ENCODE data around the gene GBX2.

GBX2 gene

DNA sequence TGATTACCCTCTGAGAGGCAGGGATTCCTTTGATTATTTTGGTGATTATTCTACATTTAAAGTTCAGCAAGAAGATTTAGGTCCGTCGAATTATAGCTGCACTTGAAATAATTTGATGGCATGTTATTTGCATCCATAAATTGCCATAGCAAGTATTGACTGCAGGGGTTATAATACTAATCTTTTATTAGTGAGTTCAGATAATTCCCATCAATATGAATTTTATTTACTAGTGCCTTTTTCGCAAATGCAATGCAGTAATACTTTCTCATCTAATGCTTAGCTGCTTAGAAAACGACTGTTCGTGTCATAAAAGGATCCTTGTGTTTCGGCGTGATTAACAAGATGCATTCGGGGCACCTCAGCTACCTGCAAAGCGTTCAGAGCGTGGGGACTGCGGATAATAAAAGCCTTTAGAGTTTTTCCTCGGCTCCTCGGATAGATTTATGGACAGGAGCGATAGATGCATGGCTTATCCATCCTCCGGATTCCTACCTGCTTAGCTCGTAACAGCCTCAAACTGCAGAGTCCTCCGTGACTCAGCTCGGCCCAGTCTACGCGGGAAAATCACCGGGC lies 2.5 kb upstream of the GBX2 start:
- H3K4me3 ChIP-seq (ENCODE audit: low read depth, low read length), result no peak overlapping the region
- DNase-seq (ENCODE audit: low read depth), result no peak

DNA sequence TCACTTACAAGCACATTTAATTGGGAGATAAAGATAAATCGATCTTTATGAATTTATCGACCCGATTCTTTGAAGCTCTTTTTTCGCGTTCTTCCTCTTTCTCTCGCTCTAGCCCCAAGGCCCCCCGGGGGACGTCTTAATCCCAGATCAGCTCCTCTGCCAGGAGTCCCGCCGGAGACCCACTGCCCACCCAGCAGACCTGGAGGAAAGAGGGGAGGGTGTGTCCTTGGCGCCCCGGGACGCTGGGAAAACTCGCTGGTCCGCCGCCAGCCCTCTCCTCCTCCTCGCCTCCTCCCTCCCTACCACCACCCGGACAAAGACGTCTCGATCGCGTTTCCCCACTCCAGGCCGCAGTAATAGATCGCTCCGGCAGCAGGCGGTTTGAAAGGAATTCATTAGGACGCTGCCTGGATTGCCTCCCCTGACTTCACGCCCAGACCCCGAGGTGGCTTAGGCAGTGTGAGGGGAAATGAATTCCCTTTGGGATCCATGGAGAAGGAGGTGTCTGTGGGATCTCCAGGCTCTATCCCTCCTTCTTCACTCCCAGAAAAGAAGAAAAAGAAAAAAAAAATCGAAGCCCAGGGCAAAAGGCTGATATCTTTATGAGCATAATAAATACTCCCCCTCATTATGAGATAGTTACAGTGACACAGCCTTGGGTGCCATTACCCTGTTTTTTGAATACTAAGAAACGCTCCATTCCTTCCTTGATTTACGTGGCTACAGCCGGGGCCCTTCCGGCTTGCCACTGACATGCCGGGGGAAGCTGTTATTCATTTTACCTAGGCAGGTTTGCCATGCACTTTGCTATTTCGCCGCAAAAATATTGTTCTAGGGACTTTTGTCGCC lies 1.8 kb upstream of the GBX2 start:
- H3K4me3 ChIP-seq (ENCODE audit: low read depth, low read length), result no peak overlapping the region
- DNase-seq (ENCODE audit: low read depth), result no peak

DNA sequence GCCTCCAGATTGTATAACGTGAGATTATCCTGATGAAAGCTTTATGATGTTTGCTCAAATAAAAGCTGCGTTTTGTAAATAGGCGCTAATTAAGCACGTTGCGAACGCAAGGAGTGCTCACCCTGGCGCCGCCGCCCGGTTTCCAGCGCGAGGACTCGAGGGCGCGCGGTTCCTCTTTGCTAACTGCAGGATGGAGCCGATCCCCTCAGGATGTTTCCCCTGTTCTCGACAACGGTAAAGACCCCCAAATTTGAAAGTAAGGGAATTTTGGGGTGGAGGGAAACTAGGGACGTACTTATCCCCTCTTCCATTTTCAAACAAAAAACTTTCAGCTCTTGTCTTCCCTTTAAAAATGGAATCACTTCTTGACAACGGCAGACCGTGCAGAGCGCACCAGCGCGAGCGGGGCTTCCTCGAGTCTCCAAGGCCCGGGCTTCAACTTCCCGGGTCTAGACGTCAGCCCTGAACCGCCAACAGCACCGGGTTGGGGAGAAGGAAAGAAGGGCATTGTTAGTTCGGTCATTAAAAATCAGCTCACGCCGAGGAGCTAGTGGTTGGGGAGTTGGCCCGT lies 1.1 kb upstream of the GBX2 start:
- H3K4me3 ChIP-seq (ENCODE audit: low read depth, low read length), result no peak overlapping the region
- DNase-seq (ENCODE audit: low read depth), result no peak

DNA sequence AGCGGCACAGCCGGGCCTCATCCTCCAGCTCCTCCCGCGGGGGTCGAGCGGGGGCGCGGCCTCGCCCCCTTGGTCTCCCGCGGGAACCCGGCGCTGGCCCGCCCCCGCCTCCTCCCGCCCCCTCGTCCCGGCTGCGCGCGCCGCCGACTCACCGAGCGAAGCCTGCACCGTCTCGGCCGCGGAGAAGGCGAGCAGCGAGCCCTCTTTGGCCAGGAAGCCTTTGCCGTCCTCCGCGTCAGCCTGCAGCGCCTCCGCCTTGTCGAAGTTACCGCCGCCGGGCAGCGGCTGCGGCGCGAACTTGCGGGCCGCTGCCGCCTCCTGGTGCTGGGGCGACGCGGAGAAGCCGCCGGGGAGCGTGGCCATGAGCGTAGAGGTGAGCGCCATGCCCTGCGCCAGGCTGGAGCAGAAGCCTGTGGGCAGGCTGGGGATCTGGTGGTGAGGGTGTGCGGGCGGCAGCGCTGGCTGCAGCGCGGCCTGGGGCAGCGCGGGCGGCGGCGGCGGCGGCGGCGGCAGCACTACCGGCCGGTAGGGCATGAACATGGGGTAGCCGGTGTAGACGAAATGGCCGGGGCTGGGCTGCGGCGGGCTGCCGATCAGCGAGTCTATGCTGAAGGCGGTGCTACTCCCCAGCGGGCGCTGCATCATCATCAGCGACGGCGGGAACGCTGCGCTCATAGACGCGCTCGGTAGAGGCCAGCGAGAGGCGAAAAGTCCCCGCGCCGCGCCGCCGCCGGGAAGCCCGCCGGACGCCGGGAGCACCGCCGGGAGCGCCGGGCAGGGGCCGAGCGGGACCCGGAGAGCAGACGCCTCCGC lies 683 bp downstream of the GBX2 start:
- DNase-seq (ENCODE audit: low read depth), result no peak
- H3K4me3 ChIP-seq (ENCODE audit: low read depth, low read length), result peak overlapping the region; percentile 47

DNA sequence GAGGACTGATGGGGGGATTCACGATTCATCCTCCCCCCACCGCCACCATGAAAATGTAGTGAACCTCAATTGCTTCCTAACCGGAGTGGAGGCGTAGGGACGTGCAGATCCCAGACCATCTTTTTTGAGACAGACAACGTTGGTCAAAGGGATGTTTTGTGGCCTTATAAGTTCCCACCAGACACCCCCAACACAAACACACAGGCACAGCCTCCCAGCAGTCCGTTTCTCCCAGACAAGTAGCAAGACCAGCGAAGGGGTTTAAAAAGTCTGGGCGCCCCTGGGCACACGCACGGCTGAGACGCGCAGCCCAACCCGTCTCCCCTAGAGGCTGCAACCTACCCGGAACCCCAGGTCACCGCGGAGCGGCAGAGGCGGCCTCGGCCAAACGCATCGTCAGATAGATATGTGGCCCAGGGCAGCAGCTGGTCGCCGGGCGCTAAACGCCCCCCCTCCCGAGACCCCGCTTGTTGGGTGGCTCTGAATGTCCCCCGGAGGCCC lies 1.3 kb downstream of the GBX2 start:
- no peak for DNase-seq (ENCODE audit: low read depth)
- peak overlapping the region; percentile 47 for H3K4me3 ChIP-seq (ENCODE audit: low read depth, low read length)

DNA sequence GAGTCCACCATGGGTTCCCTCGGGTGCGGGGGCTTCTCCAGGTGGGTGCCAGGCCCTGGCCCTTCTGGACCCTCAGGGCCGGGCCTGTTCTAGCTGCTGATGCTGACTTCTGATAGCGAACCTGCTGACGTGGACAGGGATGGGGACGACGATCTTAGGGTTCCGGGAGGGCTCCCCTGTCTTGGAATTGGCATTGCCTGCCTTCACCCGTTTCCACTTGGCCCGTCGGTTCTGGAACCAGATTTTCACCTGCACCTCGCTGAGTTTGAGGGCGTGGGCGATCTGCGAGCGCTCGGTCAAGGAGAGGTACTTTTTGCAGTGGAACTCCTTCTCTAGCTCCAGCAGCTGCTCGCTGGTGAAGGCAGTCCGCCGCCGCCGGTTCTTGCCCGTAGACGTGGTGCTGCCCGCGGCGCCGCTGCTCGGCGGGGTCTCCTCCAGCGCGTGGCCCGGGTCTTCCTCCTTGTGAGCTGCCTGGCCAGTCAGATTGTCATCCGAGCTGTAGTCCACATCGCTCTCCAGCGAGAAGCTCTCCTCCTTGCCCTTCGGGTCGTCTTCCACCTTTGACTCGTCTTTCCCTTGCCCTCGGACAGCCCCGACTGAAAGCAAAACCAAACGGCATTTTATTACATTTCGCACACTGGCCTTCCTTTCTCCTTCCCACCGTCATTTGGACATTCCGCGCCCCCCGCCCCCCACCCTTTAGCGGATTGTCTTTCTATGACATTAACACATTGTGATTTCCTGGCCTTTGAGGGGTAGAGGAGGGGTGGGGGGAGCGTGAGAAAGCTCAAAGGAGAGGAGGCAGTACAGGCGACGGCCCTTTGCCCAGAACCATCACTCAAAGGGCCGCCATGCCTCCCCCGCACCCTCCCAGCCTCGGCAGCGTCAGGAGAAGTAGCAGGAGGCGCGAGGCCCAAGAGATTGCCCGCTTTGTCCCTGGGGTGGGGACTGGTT lies 2.1 kb downstream of the GBX2 start:
- H3K4me3 ChIP-seq (ENCODE audit: low read depth, low read length), result peak overlapping the region; percentile 9
- no peak for DNase-seq (ENCODE audit: low read depth)

DNA sequence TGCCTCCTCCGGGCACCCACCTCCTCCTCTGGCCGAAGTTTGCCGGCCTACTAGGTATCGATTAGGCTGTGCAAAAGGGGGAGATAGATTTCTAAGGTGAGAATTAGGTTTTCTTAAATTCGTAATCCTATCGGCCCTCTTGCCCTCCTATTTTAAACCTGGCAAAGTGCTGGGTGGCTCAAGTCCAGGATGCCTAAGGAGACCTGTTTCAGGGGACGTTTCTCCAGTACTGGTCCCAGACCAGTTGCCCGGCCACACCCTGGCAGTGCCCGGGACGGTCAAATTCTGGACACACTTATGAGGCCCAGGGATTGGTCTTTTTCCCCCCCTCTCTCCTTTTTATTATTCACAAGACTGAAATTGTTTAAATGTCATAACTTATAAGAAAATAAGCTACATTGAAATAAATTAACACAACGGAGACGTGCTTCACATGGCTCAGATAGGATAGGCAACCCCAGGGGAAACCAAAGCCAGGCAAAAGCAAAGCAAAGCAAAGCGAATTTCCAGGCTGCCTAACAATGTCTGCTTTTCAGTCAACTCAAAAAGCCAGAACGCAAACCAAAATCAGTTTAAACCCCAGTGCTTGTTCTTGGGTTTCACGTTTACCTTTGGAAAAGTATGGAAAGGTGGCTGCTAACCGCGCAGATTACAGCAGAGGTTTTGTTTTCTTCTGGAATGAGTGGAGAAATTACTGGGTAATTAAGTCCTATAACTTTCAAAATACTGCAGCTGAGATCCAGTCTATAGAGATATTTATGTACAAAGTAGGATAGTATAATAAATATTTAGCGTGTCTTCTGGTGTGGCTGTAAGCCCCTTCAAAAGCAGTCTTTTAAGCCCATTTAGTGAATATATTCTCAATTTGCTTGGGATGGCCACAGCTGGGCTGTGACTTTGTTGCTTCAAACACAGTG lies 3.0 kb downstream of the GBX2 start:
- DNase-seq (ENCODE audit: low read depth), result no peak
- peak overlapping the region; percentile 48 for H3K4me3 ChIP-seq (ENCODE audit: low read depth, low read length)

DNA sequence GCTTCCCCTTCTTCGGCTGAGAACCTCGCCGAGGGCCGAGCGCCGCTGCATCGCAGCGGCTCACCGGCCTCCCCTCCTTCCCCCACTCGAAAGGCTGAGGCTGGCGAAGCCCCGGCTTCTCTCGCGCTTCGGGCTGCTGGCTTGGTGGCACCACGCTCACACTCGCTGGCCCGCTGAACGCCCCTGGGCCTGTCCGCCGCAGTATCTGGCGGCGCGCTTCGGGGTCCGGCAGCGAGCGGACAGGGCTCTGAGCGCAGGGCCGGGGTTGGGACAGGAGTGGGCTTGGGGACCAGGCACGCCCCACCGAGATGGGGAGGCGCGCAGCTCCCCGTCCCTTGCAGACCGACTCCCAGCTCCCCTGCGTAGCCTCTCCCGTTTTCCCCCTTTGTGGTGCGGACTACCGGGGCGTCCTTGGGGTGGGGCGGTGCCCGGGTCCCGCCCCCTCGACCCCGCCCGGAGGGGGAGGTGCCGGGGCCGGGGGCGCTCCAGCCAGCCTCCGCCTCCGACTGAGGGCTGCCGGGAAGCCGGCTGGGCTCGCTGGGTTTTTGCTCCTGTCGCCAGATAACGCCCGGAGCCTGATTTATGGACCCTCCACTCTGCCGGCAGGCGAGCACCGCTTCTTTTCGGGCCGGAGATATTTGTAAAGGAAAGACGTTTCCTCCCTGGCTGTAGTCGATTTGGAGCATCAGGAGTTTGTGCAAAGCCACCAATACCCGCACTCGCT lies 3.8 kb downstream of the GBX2 start:
- no peak for DNase-seq (ENCODE audit: low read depth)
- peak overlapping the region; percentile 48 for H3K4me3 ChIP-seq (ENCODE audit: low read depth, low read length)

DNA sequence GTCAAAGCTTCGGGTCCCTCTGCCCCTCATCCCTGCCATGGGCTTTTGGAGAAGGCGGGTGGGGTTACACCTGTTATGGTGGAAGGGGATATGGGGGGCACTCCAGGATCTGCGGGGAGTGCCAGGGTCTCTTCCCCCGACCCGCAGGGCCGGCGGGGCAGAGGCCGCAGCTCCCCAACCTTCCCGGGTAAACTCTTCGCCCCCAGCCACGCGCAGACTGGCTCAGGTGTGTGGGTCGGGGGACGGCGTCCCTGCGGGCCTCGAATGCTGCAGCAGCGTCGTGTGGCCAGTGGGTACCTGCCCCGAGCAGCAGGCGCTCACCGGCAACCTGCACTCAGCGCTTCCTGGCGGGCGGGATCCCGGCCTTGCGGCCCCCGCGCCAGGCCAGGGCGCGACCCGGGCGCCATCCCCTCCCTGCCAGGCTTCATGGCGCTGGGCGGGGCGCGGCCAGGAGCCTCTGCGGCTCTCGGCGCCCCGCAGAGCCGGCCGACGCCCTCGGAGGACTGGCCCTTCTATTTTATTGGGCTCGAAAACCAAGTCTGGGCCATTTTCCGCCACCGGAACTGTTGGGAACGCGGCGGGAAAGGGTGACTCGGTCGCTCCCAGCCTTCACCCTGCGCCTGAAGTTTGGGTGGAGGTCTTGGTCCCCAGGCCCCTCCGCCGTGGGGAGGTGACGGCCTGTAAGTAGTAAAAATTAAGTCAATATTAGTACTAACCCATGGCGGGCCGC lies 4.5 kb downstream of the GBX2 start:
- H3K4me3 ChIP-seq (ENCODE audit: low read depth, low read length), result peak overlapping the region; percentile 48
- DNase-seq (ENCODE audit: low read depth), result no peak

DNA sequence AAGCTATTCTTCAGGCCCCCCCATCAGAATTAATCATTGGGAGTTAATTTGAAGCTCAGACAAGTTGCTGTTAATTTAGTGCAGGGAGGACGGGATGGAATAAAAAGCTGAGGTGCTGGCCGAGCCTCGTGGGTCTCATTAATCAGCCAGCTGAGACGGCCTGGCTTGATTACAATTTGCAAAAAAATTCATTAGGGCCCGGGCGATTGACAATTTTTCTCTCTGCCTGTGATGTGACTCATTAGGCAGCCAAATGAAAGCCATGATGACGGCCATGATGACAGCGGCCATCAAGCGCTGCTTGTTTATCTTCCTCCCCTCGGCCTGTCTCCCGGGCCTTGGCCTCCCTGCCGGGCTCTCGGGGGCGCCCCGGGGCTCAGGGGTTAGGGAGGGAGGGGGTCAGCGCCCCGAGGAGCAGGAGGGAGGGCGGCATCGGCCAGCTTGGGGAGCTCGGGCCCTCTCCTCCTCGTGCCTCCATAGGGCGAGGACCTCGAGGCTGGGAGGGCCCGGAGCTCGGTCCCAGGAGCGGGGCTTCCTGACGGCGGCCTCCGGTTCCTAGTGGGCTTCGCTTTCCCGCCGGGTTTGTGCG lies 5.2 kb downstream of the GBX2 start:
- H3K4me3 ChIP-seq (ENCODE audit: low read depth, low read length), result no peak overlapping the region
- no peak for DNase-seq (ENCODE audit: low read depth)

DNA sequence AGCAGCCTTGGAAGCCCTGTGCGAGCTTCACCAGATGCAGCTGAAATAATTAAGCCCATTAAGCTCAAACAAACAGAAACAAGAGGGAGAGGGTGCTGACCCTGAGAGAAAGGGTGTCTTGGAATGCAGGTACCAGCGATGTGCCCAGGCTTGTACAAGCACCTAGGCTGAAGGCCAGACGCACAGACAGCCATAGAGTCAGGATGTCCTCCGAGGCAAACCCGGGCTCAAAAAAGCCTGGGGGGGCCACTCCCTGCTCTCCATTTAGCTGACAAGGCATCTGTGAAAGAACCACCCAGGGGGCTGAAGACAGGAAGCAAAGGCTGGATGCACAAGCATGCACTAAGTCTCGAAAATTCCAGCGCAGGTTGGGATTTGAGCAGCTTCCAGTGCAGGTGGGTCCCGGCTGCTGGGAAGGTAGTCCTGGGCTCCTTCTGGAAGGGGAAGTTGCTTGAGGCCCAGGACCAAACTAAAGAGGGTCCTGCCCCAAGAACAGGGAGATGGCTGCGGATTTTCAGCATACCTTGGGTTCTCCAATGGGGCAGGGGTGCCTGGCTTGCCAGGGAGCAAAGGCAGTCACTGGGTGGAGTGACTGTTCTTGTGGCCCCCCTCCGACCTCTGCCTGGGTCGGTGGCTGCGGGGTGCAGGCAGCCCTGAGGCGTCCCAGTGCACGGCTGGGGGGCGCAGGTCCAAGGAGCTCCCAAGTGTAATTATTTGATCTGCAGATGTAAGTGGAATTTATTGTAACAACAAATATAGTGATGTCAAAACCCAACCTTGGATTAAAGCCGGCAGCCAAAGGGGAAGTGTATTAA lies 5.9 kb downstream of the GBX2 start:
- no peak for DNase-seq (ENCODE audit: low read depth)
- no peak overlapping the region for H3K4me3 ChIP-seq (ENCODE audit: low read depth, low read length)

DNA sequence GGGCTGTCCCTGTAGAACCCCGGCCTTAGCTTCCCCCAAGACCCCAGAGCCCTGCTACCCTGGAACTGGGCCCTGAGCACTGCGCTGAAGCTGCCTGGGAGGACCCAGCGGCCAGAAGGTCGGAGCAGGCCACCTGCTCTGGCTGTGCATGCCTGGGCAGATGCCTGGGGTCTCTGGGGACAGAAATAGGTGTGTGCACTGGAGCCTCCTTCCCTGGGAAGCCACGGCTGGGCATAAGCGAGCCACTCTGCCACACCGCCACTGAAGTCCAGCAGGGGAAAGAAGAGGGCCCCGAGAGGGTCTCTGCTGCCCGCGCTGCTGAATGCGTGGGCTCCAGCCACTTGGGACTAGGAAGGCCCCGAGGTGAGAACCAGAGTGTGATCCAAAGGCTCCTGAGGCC lies 6.7 kb downstream of the GBX2 start:
- no peak overlapping the region for H3K4me3 ChIP-seq (ENCODE audit: low read depth, low read length)

DNA sequence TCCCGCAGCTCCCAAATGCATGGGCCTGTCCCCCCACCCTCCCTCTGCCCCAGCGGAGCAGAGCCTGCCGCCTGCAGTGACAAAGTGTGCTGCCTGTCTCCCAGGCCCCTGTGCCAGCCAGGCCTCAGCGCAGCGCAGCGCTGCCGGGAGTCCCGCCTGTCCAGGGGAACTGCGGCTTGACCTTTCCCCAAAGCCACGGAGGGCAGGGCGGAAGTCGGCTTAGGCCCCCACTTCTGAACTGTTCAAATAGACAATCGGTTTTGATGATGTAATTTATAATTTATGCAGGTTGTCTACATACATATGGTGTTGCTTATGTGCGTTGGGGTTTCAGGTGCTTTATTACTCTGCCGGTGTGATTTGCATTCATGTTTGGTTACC lies 7.1 kb downstream of the GBX2 start:
- H3K4me3 ChIP-seq (ENCODE audit: low read depth, low read length), result no peak overlapping the region

More for the DNA sequence above, 6.7 kb downstream of the GBX2 start:
- no peak for DNase-seq (ENCODE audit: low read depth)

DNA sequence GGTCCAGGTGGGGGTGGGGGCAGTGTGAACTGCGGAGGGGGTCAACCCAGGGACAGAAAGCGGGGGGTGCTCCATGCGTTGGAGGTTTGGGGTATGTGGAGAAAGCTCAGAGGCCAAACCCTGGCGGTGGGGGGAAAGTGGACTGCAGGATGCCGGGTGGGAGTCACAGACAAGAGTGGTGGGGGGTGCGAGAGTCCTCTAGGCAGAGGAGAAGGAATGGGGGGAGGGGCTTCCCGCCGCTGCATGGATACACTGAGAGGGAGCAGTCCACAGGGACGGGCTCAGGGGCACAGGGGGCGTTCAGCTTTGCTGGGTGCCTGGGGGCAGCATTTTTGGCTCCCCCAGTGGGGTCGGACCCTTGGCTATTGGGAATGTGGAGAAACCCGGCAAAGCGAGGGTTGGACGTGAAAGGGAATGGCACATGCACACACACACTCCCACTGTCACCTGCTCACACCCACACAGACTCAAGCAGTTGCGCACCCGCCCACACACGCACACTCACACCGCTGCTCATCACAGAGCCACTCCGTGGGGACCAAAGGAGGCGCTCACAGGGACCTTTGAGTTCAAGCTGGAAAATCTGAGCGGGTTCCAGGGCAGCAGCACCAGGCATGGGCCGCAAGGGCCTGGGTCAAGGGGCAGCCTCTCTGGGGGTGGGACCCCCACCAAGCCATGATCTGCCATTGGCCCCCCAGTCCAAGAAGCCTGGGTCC lies 7.7 kb downstream of the GBX2 start:
- DNase-seq (ENCODE audit: low read depth), result no peak
- no peak overlapping the region for H3K4me3 ChIP-seq (ENCODE audit: low read depth, low read length)

More for the DNA sequence above, 7.1 kb downstream of the GBX2 start:
- no peak for DNase-seq (ENCODE audit: low read depth)

DNA sequence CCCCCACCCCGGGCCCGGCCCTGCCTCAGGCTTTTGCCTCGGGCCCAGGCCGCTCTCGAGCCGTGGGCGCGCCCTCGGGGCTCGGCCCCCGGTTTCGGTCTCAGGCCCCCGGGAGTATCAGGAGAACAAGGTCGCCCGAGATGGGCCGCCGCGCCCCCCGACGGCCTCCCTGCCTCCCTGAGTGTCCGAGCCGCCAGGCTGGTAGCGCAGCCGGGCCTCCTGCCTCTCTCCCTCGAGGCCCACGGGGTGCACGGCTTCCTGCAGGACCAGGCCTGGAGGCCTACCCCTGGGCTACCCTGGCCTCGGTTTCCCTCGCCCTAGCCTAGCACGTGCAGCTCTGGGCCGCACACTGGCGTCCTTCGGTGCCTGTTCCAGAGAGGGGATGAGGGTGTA lies 8.4 kb downstream of the GBX2 start:
- no peak overlapping the region for H3K4me3 ChIP-seq (ENCODE audit: low read depth, low read length)
- no peak for DNase-seq (ENCODE audit: low read depth)

Measured in skeletal muscle cell (primary cell).